Left ventricle myocardium inferior (tissue), 1 donor: Measurements from ENCODE around the gene DDX25. TPM values are rescaled to one million over a fixed set of nuclear protein-coding genes. Genes with fewer than 3 reads are reported as not detected.

Source experiments
- DNase-seq: peaks from one replicate; pipeline ENCODE4 v3.0.0-alpha.2; 2020
- H3K27ac ChIP-seq: fragments of 200-600 bp; replicated peaks from 2 replicates; pipeline ENCODE4 v1.8.0; 2021
- H3K27me3 ChIP-seq: fragments of 200-600 bp; 2 replicates; pipeline ENCODE4 v1.8.0; 2021; ENCODE audit warnings: low read depth
- H3K36me3 ChIP-seq: fragments of 200-600 bp; 2 replicates; pipeline ENCODE4 v1.8.0; 2021
- H3K4me1 ChIP-seq: fragments of 200-600 bp; 2 replicates; pipeline ENCODE4 v1.8.0; 2021
- H3K4me3 ChIP-seq: fragments of 200-600 bp; 2 replicates; pipeline ENCODE4 v1.8.0; 2021; ENCODE audit warnings: mild to moderate bottlenecking, moderate library complexity
- H3K9me3 ChIP-seq: fragments of 200-600 bp; replicated peaks from 2 replicates; pipeline ENCODE4 v1.8.0; 2021
- CTCF ChIP-seq: fragments of 200-600 bp; IDR thresholded peaks from 2 replicates; pipeline ENCODE4 v1.8.0; 2021; ENCODE audit warnings: antibody characterized with exemption, mild to moderate bottlenecking, borderline replicate concordance
- intact Hi-C: fragments of 100-400 bp; cut with micrococcal nuclease; formaldehyde crosslinking; loops from one replicate; pipeline ENCODE4 v1.11.0; 2022
- total RNA-seq: library from RNA; stranded (reverse); fragmentation: NEBNext Ultra II Directional; extraction: Animal tissue kit (Norgen Biotek cat#: 25700); gene quantifications from one replicate; pipeline ENCODE4 v1.2.1, GENCODE V29; 2021
- donor health status: DM: no; HTN: yes; CAD: no; lungs with severe emphysema.

DDX25 gene
- total RNA-seq, 1 donor from 2014 or later = 0.14 TPM

- Histone ChIP-seq H3K4me3 (no peak overlapping the region), H3K4me1 (no peaks in the 10 kb centered on the region), H3K9me3 (no peaks in the 10 kb centered on the region), H3K36me3 (no peaks in the 10 kb centered on the region), H3K27ac (no peak overlapping the region), H3K27me3 (peaks cover 29% of the 10 kb centered on the region)
- intact Hi-C loops = no loop called here
- no peak for DNase-seq
- TF ChIP-seq CTCF = no peak
Measured at GRCh38 chr11:125929445-125930075, 25.3 kb downstream of the DDX25 start.

GRCh38 chr11:125930076-125930450 is 25.8 kb downstream of the DDX25 start:
- intact Hi-C loops = no loop called here
- Histone ChIP-seq H3K27ac (no peak overlapping the region), H3K4me3 (no peak overlapping the region), H3K36me3 (no peaks in the 10 kb centered on the region), H3K4me1 (no peaks in the 10 kb centered on the region), H3K9me3 (no peaks in the 10 kb centered on the region), H3K27me3 (peaks cover 29% of the 10 kb centered on the region)
- no peak for DNase-seq
- TF ChIP-seq CTCF = no peak

- Histone ChIP-seq H3K36me3 (no peaks in the 10 kb centered on the region), H3K4me1 (no peaks in the 10 kb centered on the region), H3K27me3 (peaks cover 29% of the 10 kb centered on the region), H3K27ac (no peak overlapping the region), H3K4me3 (no peak overlapping the region), H3K9me3 (no peaks in the 10 kb centered on the region)
- intact Hi-C loops = no loop called here
- DNase-seq = no peak
- no peak for TF ChIP-seq CTCF
Measured at GRCh38 chr11:125931116-125931515, 26.8 kb downstream of the DDX25 start.

GRCh38 chr11:125931668-125932067 is 27.4 kb downstream of the DDX25 start:
- H3K9me3 ChIP-seq = no peaks in the 10 kb centered on the region
- H3K4me3 ChIP-seq = no peak overlapping the region
- H3K27me3 ChIP-seq = peaks cover 29% of the 10 kb centered on the region
- H3K36me3 ChIP-seq = no peaks in the 10 kb centered on the region
- DNase-seq = no peak
- no peak overlapping the region for H3K27ac ChIP-seq
- TF ChIP-seq CTCF = no peak
- intact Hi-C loops = no loop called here
- no peaks in the 10 kb centered on the region for H3K4me1 ChIP-seq

- DNase-seq = no peak
- intact Hi-C loops = no loop called here
- Histone ChIP-seq H3K27me3 (peaks cover 29% of the 10 kb centered on the region), H3K4me1 (no peaks in the 10 kb centered on the region), H3K36me3 (no peaks in the 10 kb centered on the region), H3K27ac (no peak overlapping the region), H3K4me3 (no peak overlapping the region), H3K9me3 (no peaks in the 10 kb centered on the region)
- no peak for TF ChIP-seq CTCF
Measured at GRCh38 chr11:125932301-125932700, 28.0 kb downstream of the DDX25 start.
